CD4-positive, alpha-beta T cell (primary cell): ENCODE data around the gene NUP50. TPM values are rescaled to one million over a fixed set of nuclear protein-coding genes. Genes with fewer than 3 reads are reported as not detected.

Experiments
- ATAC-seq: fragments of 200-7000 bp; cut with Tn5 transposase; one replicate; pipeline ENCODE4 v1.10.0; 2022; ENCODE audit warnings: mild to moderate bottlenecking; ENCODE audit not compliant: poor library complexity
- CTCF ChIA-PET: fragments of 350-600 bp; sonication (Branson Sonifier 250); formaldehyde crosslinking; loops from one replicate; lab custom pipeline; 2021; ENCODE audit warnings: antibody characterized with exemption, inconsistent platforms; lab: Charles Lee
- POLR2A ChIA-PET: fragments of 350-600 bp; sonication (Branson Sonifier 250); formaldehyde crosslinking; loops from one replicate; lab custom pipeline; 2021; ENCODE audit warnings: antibody characterized with exemption, inconsistent platforms; lab: Charles Lee
- DNase-seq, 14 experiments: peaks; one replicate each; pipeline ENCODE4 v3.0.0-alpha.2; 2013 to 2020; ENCODE audit warnings: mixed read lengths in 2 of 14
- H3K27ac ChIP-seq, 2 donors: one replicate each; pipeline versions ENCODE4 v1.5.1 to v1.7.0; 2013; ENCODE audit warnings: low read length in 2 of 2, low read depth in 1 of 2, mild to moderate bottlenecking in 1 of 2
- H3K27me3 ChIP-seq, 2 experiments: 1 replicate in 1 of 2; 2 replicates in 1 of 2; pipeline versions ENCODE4 v1.6.1 to v1.7.0; 2013; ENCODE audit warnings: low read length in 2 of 2, control low read depth in 1 of 2, mild to moderate bottlenecking in 1 of 2, moderate library complexity in 1 of 2; ENCODE audit not compliant: insufficient read depth in 2 of 2, control insufficient read depth in 1 of 2
- H3K36me3 ChIP-seq: one replicate; pipeline ENCODE4 v1.6.1; 2013; ENCODE audit warnings: low read length, control low read depth; ENCODE audit not compliant: insufficient read depth
- H3K4me1 ChIP-seq: one replicate; pipeline ENCODE4 v1.6.1; 2013; ENCODE audit warnings: low read length, control low read depth; ENCODE audit not compliant: insufficient read depth
- H3K4me3 ChIP-seq: one replicate; pipeline ENCODE4 v1.5.1; 2013; ENCODE audit warnings: mild to moderate bottlenecking, low read length, moderate library complexity
- H3K9me3 ChIP-seq, 2 experiments: 1 replicate in 1 of 2; 2 replicates in 1 of 2; pipeline versions ENCODE4 v1.6.1 to v1.7.0; 2013; ENCODE audit warnings: low read length in 2 of 2, mild to moderate bottlenecking in 2 of 2, control low read depth in 1 of 2, moderate library complexity in 1 of 2; ENCODE audit not compliant: control insufficient read depth in 1 of 2, insufficient read depth in 1 of 2
- H3K27ac Mint-ChIP-seq: one replicate; pipeline ENCODE4 v1.8.0; 2020; ENCODE audit warnings: mixed read lengths
- H3K27me3 Mint-ChIP-seq: one replicate; pipeline ENCODE4 v1.8.0; 2021; ENCODE audit warnings: mixed read lengths
- H3K36me3 Mint-ChIP-seq: one replicate; pipeline ENCODE4 v1.8.0; 2021; ENCODE audit warnings: low read depth, mixed read lengths
- H3K4me1 Mint-ChIP-seq: one replicate; pipeline ENCODE4 v1.8.0; 2021; ENCODE audit warnings: low read depth, mixed read lengths
- H3K4me3 Mint-ChIP-seq: one replicate; pipeline ENCODE4 v1.8.0; 2020; ENCODE audit warnings: mild to moderate bottlenecking, mixed read lengths
- H3K9me3 Mint-ChIP-seq: one replicate; pipeline ENCODE4 v1.8.0; 2020; ENCODE audit warnings: mixed read lengths
- CTCF ChIP-seq: fragments of 200-600 bp; IDR thresholded peaks from one replicate; pipeline ENCODE4 v1.8.0; 2022; ENCODE audit warnings: antibody characterized with exemption, mild to moderate bottlenecking
- intact Hi-C, 2 experiments: fragments of 100-400 bp; cut with DNase I in 1 of 2; cut with micrococcal nuclease in 1 of 2; formaldehyde crosslinking; loops; one replicate each; pipeline versions ENCODE4 v1.15.1 to v1.9.0; 2023 to 2025; cut with DNase I, micrococcal nuclease
- total RNA-seq, 174 experiments: library from RNA in 2 of 174; stranded (reverse) in 2 of 174; gene quantifications; one replicate each; pipeline ENCODE4 v1.2.3 and lab custom pipeline; 2021 to 2026

The NUP50 gene
- total RNA-seq, 2 experiments from 2014 or later: 141 TPM

GRCh38 chr22:45210577-45210976 is 46.9 kb downstream of the NUP50 start:
- POLR2A ChIA-PET: no interaction called here
- Histone ChIP-seq H3K9me3 (no peaks in the 10 kb centered on the region), H3K27ac (no peak overlapping the region), H3K4me3 (no peak overlapping the region), H3K36me3 (peaks cover 15% of the 10 kb centered on the region), H3K27me3 (no peaks in the 10 kb centered on the region), H3K4me1 (no peaks in the 10 kb centered on the region)
- DNase-seq (no peak), ATAC-seq (no peak)
- Mint-ChIP-seq H3K4me1 (no peaks in the 10 kb centered on the region), H3K4me3 (no peak overlapping the region), H3K9me3 (no peaks in the 10 kb centered on the region), H3K27ac (no peak overlapping the region), H3K27me3 (no peaks in the 10 kb centered on the region), H3K36me3 (peaks cover 9% of the 10 kb centered on the region)
- no peak for TF ChIP-seq CTCF
- intact Hi-C loops: no loop called here
- CTCF ChIA-PET: no interaction called here

GRCh38 chr22:45210991-45211390 is 47.3 kb downstream of the NUP50 start:
- no peak for ATAC-seq

DNA sequence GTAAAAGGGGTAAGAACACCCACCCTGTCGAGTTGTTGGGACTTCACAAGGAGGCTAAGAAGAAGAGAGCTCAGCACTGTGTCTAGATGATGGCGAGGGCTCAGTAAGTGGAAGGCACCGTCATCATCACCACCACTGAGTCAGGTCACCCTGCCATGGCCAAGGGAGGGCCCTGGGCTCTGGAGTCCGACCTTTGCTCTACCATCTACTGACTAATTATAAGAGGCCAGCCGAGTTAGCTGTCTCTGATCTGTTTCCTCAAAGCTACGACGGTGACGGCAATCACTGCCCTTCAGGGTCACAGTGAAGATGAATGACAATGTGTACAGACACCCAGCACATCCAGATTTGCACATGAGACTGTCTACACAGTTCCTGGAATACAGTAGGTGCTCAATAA is 47.7 kb downstream of the NUP50 start:
- H3K27ac ChIP-seq: no peak overlapping the region
- H3K9me3 ChIP-seq: no peaks in the 10 kb centered on the region
- ATAC-seq (no peak), DNase-seq (no peak)
- POLR2A ChIA-PET: no interaction called here
- Mint-ChIP-seq H3K4me3 (no peak overlapping the region), H3K9me3 (no peaks in the 10 kb centered on the region), H3K36me3 (peaks cover under 1% of the 10 kb centered on the region), H3K4me1 (no peaks in the 10 kb centered on the region), H3K27ac (no peak overlapping the region), H3K27me3 (no peaks in the 10 kb centered on the region)
- H3K36me3 ChIP-seq: peaks cover 15% of the 10 kb centered on the region
- CTCF ChIA-PET: no interaction called here
- no peaks in the 10 kb centered on the region for H3K4me1 ChIP-seq
- TF ChIP-seq CTCF: no peak
- intact Hi-C loops: no loop called here
- no peak overlapping the region for H3K4me3 ChIP-seq
- H3K27me3 ChIP-seq: no peaks in the 10 kb centered on the region

More at GRCh38 chr22:45210991-45211390, 47.3 kb downstream of the NUP50 start:
- H3K27me3 ChIP-seq: no peaks in the 10 kb centered on the region
- no peak overlapping the region for H3K4me3 Mint-ChIP-seq
- no peaks in the 10 kb centered on the region for H3K4me1 ChIP-seq
- no peak for DNase-seq
- intact Hi-C loops: no loop called here
- TF ChIP-seq CTCF: no peak
- H3K27ac ChIP-seq: no peak overlapping the region
- H3K9me3 ChIP-seq: no peaks in the 10 kb centered on the region
- no peaks in the 10 kb centered on the region for H3K9me3 Mint-ChIP-seq
- POLR2A ChIA-PET: no interaction called here
- CTCF ChIA-PET: no interaction called here
- H3K36me3 ChIP-seq: peaks cover 15% of the 10 kb centered on the region
- H3K36me3 Mint-ChIP-seq: peaks cover 5% of the 10 kb centered on the region
- no peaks in the 10 kb centered on the region for H3K27me3 Mint-ChIP-seq
- H3K4me3 ChIP-seq: no peak overlapping the region
- no peak overlapping the region for H3K27ac Mint-ChIP-seq
- no peaks in the 10 kb centered on the region for H3K4me1 Mint-ChIP-seq
